Muscle layer of duodenum (tissue), 2 donors: ENCODE results near the gene FNDC10.

Source experiments
- H3K27ac ChIP-seq: one replicate; pipeline ENCODE4 v1.7.0; 2013; ENCODE audit warnings: mild to moderate bottlenecking, low read length
- H3K27me3 ChIP-seq: one replicate; pipeline ENCODE4 v1.7.0; 2013; ENCODE audit warnings: low read depth, mild to moderate bottlenecking, control low read depth, low read length
- H3K36me3 ChIP-seq, 2 donors: one replicate each; pipeline ENCODE4 v1.7.0; 2013; ENCODE audit warnings: low read length in 2 of 2, control low read depth in 1 of 2, mild to moderate bottlenecking in 1 of 2; ENCODE audit not compliant: insufficient read depth in 2 of 2, control insufficient read depth in 1 of 2
- H3K4me1 ChIP-seq, 2 donors: one replicate each; pipeline ENCODE4 v1.7.0; 2013; ENCODE audit warnings: low read length in 2 of 2, mild to moderate bottlenecking in 2 of 2, control low read depth in 1 of 2, moderate library complexity in 1 of 2; ENCODE audit not compliant: insufficient read depth in 2 of 2, control insufficient read depth in 1 of 2
- H3K4me3 ChIP-seq, 2 donors: one replicate each; pipeline ENCODE4 v1.7.0; 2013; ENCODE audit warnings: low read length in 2 of 2, low read depth in 1 of 2, mild to moderate bottlenecking in 1 of 2
- H3K9me3 ChIP-seq, 2 donors: one replicate each; pipeline ENCODE4 v1.7.0; 2013; ENCODE audit warnings: low read length in 2 of 2, control low read depth in 1 of 2, mild to moderate bottlenecking in 1 of 2; ENCODE audit not compliant: control insufficient read depth in 1 of 2
- donor health status: healthy.

FNDC10 gene

GRCh38 chr1:1569341-1569740, 30.6 kb downstream of the FNDC10 start:
- peaks cover 14 to 28% of the 10 kb centered on the region in 2 donors for H3K36me3 ChIP-seq

GRCh38 chr1:1567891-1568291, 32.0 kb downstream of the FNDC10 start:
- Histone ChIP-seq H3K4me1 (peaks cover 0 to 29% of the 10 kb centered on the region in 2 donors), H3K27ac (no peak overlapping the region)

More at GRCh38 chr1:1569341-1569740, 30.6 kb downstream of the FNDC10 start:
- H3K4me3 ChIP-seq: no peak overlapping the region
- no peaks in the 10 kb centered on the region for H3K9me3 ChIP-seq
- H3K4me1 ChIP-seq: peaks cover 3 to 38% of the 10 kb centered on the region in 2 donors
- H3K27ac ChIP-seq: no peak overlapping the region
- H3K27me3 ChIP-seq: no peaks in the 10 kb centered on the region

DNA sequence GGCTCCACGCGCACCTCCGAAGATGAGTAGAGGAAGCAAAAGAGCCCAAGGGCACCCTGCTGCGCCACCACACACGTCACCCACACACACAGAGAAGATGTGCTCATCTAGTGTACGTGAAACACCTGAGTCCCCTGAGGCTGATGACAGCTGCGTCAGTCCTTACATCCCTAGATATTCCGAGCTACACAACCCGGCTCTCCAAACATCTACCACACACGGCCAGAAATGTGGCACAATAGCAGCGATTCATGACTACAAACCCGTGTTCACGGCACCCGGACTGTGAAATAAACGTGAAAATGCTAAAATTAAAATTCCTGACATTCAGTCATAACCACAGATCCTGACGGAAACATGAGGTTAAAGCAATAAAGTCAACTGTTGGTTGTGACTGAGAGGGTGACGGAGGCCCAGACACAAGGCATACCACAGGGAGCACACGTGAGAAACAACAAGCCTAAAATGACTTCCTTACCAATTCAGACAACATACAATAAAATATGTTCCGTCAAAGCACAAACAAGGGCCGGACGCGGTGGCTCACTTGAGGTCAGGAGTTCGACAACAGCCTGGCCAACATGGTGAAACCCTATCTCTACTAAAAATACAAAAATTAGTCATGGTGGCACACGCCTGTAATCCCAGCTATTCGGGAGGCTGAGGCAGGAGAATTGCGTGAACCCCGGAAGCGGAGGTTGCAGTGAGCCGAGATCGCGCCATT, 32.6 kb downstream of the FNDC10 start:
- no peak overlapping the region for H3K27ac ChIP-seq

More at GRCh38 chr1:1567891-1568291, 32.0 kb downstream of the FNDC10 start:
- no peaks in the 10 kb centered on the region for H3K9me3 ChIP-seq
- H3K4me3 ChIP-seq: no peak overlapping the region
- no peaks in the 10 kb centered on the region for H3K27me3 ChIP-seq
- peaks cover 24 to 35% of the 10 kb centered on the region in 2 donors for H3K36me3 ChIP-seq

GRCh38 chr1:1565340-1565739, 34.6 kb downstream of the FNDC10 start:
- H3K36me3 ChIP-seq: peaks cover 36 to 49% of the 10 kb centered on the region in 2 donors
- peaks cover 0 to 18% of the 10 kb centered on the region in 2 donors for H3K4me1 ChIP-seq
- H3K4me3 ChIP-seq: no peak overlapping the region

More for the DNA sequence above, 32.6 kb downstream of the FNDC10 start:
- Histone ChIP-seq H3K4me1 (peaks cover 0 to 23% of the 10 kb centered on the region in 2 donors), H3K36me3 (peaks cover 30 to 41% of the 10 kb centered on the region in 2 donors), H3K4me3 (no peak overlapping the region), H3K9me3 (no peaks in the 10 kb centered on the region), H3K27me3 (no peaks in the 10 kb centered on the region)

GRCh38 chr1:1564268-1564667, 35.7 kb downstream of the FNDC10 start:
- Histone ChIP-seq H3K36me3 (peaks cover 28 to 49% of the 10 kb centered on the region in 2 donors), H3K27me3 (no peaks in the 10 kb centered on the region)

More at GRCh38 chr1:1565340-1565739, 34.6 kb downstream of the FNDC10 start:
- Histone ChIP-seq H3K27me3 (no peaks in the 10 kb centered on the region), H3K9me3 (no peaks in the 10 kb centered on the region), H3K27ac (no peak overlapping the region)

DNA sequence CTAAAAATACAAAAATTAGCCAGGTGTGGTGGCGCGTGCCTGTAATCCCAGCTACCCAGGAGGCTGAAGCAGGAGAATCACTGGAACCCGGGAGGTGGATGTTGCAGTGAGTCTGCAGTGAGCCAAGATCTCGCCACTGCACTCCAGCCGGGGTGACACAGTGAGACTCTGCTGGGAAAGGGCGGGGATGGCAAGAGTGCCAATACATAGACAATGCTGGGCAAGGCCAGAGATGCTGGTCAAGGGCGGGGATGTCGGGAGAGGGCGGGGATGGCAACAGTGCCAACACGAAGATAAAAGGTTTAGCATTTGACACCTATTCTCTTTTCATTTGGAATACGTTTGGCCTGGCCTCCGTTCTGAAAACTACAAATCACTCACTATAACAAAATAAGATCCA, 36.2 kb downstream of the FNDC10 start:
- no peak overlapping the region for H3K27ac ChIP-seq
- peaks cover 28 to 49% of the 10 kb centered on the region in 2 donors for H3K36me3 ChIP-seq

More at GRCh38 chr1:1564268-1564667, 35.7 kb downstream of the FNDC10 start:
- Histone ChIP-seq H3K27ac (no peak overlapping the region), H3K9me3 (no peaks in the 10 kb centered on the region), H3K4me1 (peaks cover 0 to 7% of the 10 kb centered on the region in 2 donors), H3K4me3 (no peak overlapping the region)

DNA sequence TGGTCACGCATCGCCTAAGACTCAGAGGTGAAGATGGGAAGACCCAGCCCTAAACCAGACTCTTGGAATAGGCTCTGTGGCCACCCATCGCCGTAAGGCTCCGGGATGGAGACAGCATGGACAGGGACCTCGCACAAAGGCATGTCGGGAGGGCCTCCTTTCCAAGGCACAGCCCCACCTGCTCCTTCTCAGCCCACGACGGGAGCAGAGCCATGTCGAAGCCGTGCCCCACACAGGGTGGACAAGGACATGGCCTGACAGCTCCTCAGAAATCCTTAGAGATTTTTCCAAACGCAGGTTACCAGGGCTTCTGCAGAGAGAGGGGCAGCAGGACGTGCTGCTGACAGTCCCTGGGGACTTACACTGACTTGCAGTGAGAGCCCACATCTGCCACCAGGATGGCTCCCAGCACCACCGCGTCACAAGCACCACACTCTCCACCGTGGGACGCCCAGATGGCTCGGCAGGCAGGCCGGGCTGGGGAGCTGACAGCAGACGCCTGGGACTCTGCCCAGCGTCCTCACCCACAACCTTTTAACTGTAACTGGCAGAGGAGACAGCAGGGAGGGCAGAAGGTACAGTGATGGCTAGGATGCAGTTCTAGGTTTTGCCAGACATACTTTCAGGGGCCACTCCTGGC, 37.3 kb downstream of the FNDC10 start:
- no peak overlapping the region for H3K4me3 ChIP-seq
- no peaks in the 10 kb centered on the region for H3K27me3 ChIP-seq
- peaks cover 28 to 49% of the 10 kb centered on the region in 2 donors for H3K36me3 ChIP-seq
- no peaks in the 10 kb centered on the region for H3K9me3 ChIP-seq
- H3K27ac ChIP-seq: no peak overlapping the region
- peaks cover 0 to 1% of the 10 kb centered on the region in 2 donors for H3K4me1 ChIP-seq

More for the DNA sequence above, 36.2 kb downstream of the FNDC10 start:
- Histone ChIP-seq H3K4me3 (no peak overlapping the region), H3K27me3 (no peaks in the 10 kb centered on the region), H3K9me3 (no peaks in the 10 kb centered on the region), H3K4me1 (peaks cover 0 to 6% of the 10 kb centered on the region in 2 donors)

GRCh38 chr1:1561801-1562470, 38.0 kb downstream of the FNDC10 start:
- Histone ChIP-seq H3K27me3 (no peaks in the 10 kb centered on the region), H3K36me3 (peaks cover 28 to 49% of the 10 kb centered on the region in 2 donors), H3K4me1 (no peaks in the 10 kb centered on the region), H3K4me3 (no peak overlapping the region), H3K9me3 (no peaks in the 10 kb centered on the region), H3K27ac (no peak overlapping the region)

- Histone ChIP-seq H3K4me1 (peaks cover 0 to 1% of the 10 kb centered on the region in 2 donors), H3K9me3 (no peaks in the 10 kb centered on the region), H3K4me3 (no peak overlapping the region), H3K36me3 (peaks cover 28 to 44% of the 10 kb centered on the region in 2 donors), H3K27me3 (no peaks in the 10 kb centered on the region), H3K27ac (no peak overlapping the region)
Measured at GRCh38 chr1:1560178-1560577, 39.8 kb downstream of the FNDC10 start.

DNA sequence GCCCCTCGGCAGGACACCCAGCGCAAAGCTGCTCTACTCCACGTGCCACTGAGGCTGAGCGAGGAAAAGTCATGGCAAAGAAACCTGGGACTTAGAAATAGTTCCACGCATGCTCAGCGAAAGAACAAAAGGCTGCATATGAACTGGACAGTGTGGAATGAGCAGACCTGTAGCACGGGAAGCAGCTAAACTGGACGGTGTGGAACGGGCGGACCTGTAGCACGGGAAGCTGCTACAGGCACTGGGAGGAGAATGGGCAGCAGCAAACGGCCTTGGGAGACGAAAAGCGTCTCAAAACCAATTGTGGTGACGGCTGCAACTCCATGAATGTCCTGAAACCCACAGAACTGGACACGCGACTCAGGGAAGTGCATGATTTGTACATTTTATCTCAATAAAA, 40.9 kb downstream of the FNDC10 start:
- Histone ChIP-seq H3K4me1 (peaks cover 0 to 4% of the 10 kb centered on the region in 2 donors), H3K36me3 (peaks cover 20 to 37% of the 10 kb centered on the region in 2 donors), H3K27me3 (no peaks in the 10 kb centered on the region), H3K27ac (no peak overlapping the region), H3K4me3 (no peak overlapping the region), H3K9me3 (no peaks in the 10 kb centered on the region)

DNA sequence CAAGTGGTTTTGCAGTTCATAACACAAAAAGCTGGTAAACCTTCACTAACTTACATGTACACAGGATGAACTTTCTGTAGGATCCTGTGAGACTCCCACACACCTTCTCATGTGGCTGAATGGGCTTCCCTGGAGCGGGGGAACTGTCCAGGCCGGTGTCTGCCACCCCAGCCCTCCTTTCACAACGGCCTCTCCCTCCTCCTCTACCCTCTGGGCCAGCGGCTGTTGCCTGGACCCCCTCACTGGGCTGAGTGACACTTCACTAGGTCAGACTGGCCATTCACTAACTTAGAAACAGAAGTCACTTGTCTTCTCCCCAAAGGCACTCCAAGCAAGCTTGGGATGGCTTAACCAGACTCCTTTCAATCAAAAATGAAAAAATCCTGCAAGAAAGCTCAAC, 41.3 kb downstream of the FNDC10 start:
- H3K36me3 ChIP-seq: peaks cover 15 to 32% of the 10 kb centered on the region in 2 donors
- H3K4me1 ChIP-seq: peaks cover 0 to 4% of the 10 kb centered on the region in 2 donors
- no peaks in the 10 kb centered on the region for H3K27me3 ChIP-seq
- H3K27ac ChIP-seq: no peak overlapping the region
- H3K9me3 ChIP-seq: no peaks in the 10 kb centered on the region
- no peak overlapping the region for H3K4me3 ChIP-seq
